ENCODE data around the gene CDC42BPB.

CDC42BPB gene

GRCh38 chr14:102910442-102910841 is 146.9 kb downstream of the CDC42BPB start:
- DNase-seq = no peak

GRCh38 chr14:102909911-102910310 is 147.4 kb downstream of the CDC42BPB start:
- no peak for DNase-seq

GRCh38 chr14:102909462-102909861 is 147.9 kb downstream of the CDC42BPB start:
- no peak for DNase-seq

- DNase-seq = no peak
Observed at GRCh38 chr14:102908766-102909455, 148.4 kb downstream of the CDC42BPB start.

GRCh38 chr14:102907980-102908730 is 149.2 kb downstream of the CDC42BPB start:
- DNase-seq = no peak

- no peak for DNase-seq
Observed at GRCh38 chr14:102907303-102907844, 150.0 kb downstream of the CDC42BPB start.

GRCh38 chr14:102906616-102907302 is 150.6 kb downstream of the CDC42BPB start:
- no peak for DNase-seq

- no peak for DNase-seq
Observed at GRCh38 chr14:102905116-102906108, 151.9 kb downstream of the CDC42BPB start.

- no peak for DNase-seq
Observed at GRCh38 chr14:102903889-102904512, 153.3 kb downstream of the CDC42BPB start.

GRCh38 chr14:102903248-102903888 is 154.0 kb downstream of the CDC42BPB start:
- DNase-seq = no peak

GRCh38 chr14:102902523-102903247 is 154.7 kb downstream of the CDC42BPB start:
- DNase-seq = no peak

GRCh38 chr14:102902086-102902485 is 155.3 kb downstream of the CDC42BPB start:
- no peak for DNase-seq

- no peak for DNase-seq
Observed at GRCh38 chr14:102901633-102902032, 155.7 kb downstream of the CDC42BPB start.

GRCh38 chr14:102900631-102901571 is 156.4 kb downstream of the CDC42BPB start:
- no peak for DNase-seq

GRCh38 chr14:102899516-102899900 is 157.8 kb downstream of the CDC42BPB start:
- DNase-seq = no peak

GRCh38 chr14:102898776-102899515 is 158.4 kb downstream of the CDC42BPB start:
- no peak for DNase-seq

GRCh38 chr14:102898298-102898697 is 159.1 kb downstream of the CDC42BPB start:
- DNase-seq = no peak

GRCh38 chr14:102897299-102898027 is 159.9 kb downstream of the CDC42BPB start:
- DNase-seq = no peak
